NCI-H1048 (cell line): Measurements from ENCODE around the gene PPP2R5E.

ENCODE experiments used
- DNase-seq: peaks from one replicate; lab custom pipeline; 2025; lab: John Stamatoyannopoulos, UW

The PPP2R5E gene

GRCh38 chr14:63432228-63432627, 110.9 kb downstream of the PPP2R5E start:
- no peak for DNase-seq

GRCh38 chr14:63431466-63431865, 111.7 kb downstream of the PPP2R5E start:
- no peak for DNase-seq

GRCh38 chr14:63428486-63428885, 114.7 kb downstream of the PPP2R5E start:
- no peak for DNase-seq

GRCh38 chr14:63426838-63427352, 116.3 kb downstream of the PPP2R5E start:
- DNase-seq, result no peak

- DNase-seq, result no peak
Observed at GRCh38 chr14:63423889-63424288, 119.3 kb downstream of the PPP2R5E start.

- DNase-seq, result no peak
Observed at GRCh38 chr14:63423381-63423780, 119.8 kb downstream of the PPP2R5E start.

- no peak for DNase-seq
Observed at GRCh38 chr14:63421919-63422318, 121.3 kb downstream of the PPP2R5E start.

- no peak for DNase-seq
Observed at GRCh38 chr14:63421226-63421625, 122.0 kb downstream of the PPP2R5E start.

GRCh38 chr14:63418020-63418419, 125.2 kb downstream of the PPP2R5E start:
- DNase-seq, result no peak

- no peak for DNase-seq
Observed at GRCh38 chr14:63413009-63413408, 130.2 kb downstream of the PPP2R5E start.

- no peak for DNase-seq
Observed at GRCh38 chr14:63406333-63406732, 136.8 kb downstream of the PPP2R5E start.

GRCh38 chr14:63405715-63406114, 137.5 kb downstream of the PPP2R5E start:
- DNase-seq, result no peak

GRCh38 chr14:63404906-63405305, 138.3 kb downstream of the PPP2R5E start:
- no peak for DNase-seq

GRCh38 chr14:63401646-63402045, 141.5 kb downstream of the PPP2R5E start:
- DNase-seq, result no peak

- no peak for DNase-seq
Observed at GRCh38 chr14:63398952-63399351, 144.2 kb downstream of the PPP2R5E start.

- DNase-seq, result no peak
Observed at GRCh38 chr14:63394841-63395240, 148.3 kb downstream of the PPP2R5E start.

GRCh38 chr14:63394432-63394831, 148.7 kb downstream of the PPP2R5E start:
- no peak for DNase-seq

- DNase-seq, result no peak
Observed at GRCh38 chr14:63393012-63393411, 150.2 kb downstream of the PPP2R5E start.

- no peak for DNase-seq
Observed at GRCh38 chr14:63392236-63392635, 150.9 kb downstream of the PPP2R5E start.

GRCh38 chr14:63388766-63389431, 154.3 kb downstream of the PPP2R5E start:
- DNase-seq, result no peak

GRCh38 chr14:63387711-63388110, 155.5 kb downstream of the PPP2R5E start:
- no peak for DNase-seq

GRCh38 chr14:63383776-63384367, 159.3 kb downstream of the PPP2R5E start:
- DNase-seq, result no peak

GRCh38 chr14:63378444-63378843, 164.7 kb downstream of the PPP2R5E start:
- no peak for DNase-seq

GRCh38 chr14:63375769-63376168, 167.4 kb downstream of the PPP2R5E start:
- no peak for DNase-seq
